Skeletal muscle satellite cell (primary cell): Measurements from ENCODE around the gene TET3.
A peak's percentile ranks its signal among the peaks of the same experiment; 100 is the strongest.

ENCODE experiments used
- H3K27me3 ChIP-seq: 2 replicates; pipeline ENCODE4 v1.7.0; 2013; ENCODE audit warnings: low read length; ENCODE audit not compliant: control insufficient read depth, insufficient read depth
- H3K36me3 ChIP-seq: 2 replicates; pipeline ENCODE4 v1.7.0; 2013; ENCODE audit warnings: mild to moderate bottlenecking, control low read depth, low read length; ENCODE audit not compliant: insufficient read depth
- H3K4me1 ChIP-seq: 2 replicates; pipeline ENCODE4 v1.7.0; 2013; ENCODE audit warnings: low read length; ENCODE audit not compliant: control insufficient read depth, insufficient read depth
- H3K4me2 ChIP-seq: 2 replicates; pipeline ENCODE4 v1.7.0; 2013; ENCODE audit warnings: mild to moderate bottlenecking, low read length
- H3K4me3 ChIP-seq: 2 replicates; pipeline ENCODE4 v1.7.0; 2013; ENCODE audit warnings: low read length
- H3K9ac ChIP-seq: 2 replicates; pipeline ENCODE4 v1.7.0; 2013; ENCODE audit warnings: mild to moderate bottlenecking, low read depth, low read length, moderate library complexity
- H3K9me3 ChIP-seq: replicated peaks from 2 replicates; pipeline ENCODE4 v1.7.0; 2013; ENCODE audit warnings: mild to moderate bottlenecking, control low read depth, low read length

TET3 gene

DNA sequence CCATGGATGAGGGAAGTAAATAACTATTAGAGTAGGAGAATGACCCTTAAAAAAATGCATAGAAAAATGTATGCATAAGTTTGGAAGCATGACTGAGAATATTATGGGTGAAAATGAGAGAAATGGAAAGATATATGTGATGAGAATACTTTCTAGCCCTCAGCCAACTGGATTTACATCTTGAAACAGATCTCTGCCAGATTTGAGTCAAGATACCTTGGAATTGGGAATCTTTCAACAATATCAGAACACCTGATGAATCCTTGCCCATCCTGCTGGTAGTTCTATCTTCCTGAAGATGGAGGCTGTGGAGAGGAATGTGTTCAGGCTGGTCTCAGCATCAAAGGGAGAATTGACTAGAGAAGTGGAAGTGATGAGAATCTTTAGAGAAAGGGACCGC is 5.8 kb downstream of the TET3 start:
- Histone ChIP-seq H3K27me3 (no peaks in the 10 kb centered on the region), H3K9ac (no peak overlapping the region), H3K36me3 (peaks cover 12% of the 10 kb centered on the region), H3K4me1 (peaks cover 41% of the 10 kb centered on the region), H3K4me2 (no peak overlapping the region), H3K4me3 (no peak overlapping the region), H3K9me3 (no peaks in the 10 kb centered on the region)

DNA sequence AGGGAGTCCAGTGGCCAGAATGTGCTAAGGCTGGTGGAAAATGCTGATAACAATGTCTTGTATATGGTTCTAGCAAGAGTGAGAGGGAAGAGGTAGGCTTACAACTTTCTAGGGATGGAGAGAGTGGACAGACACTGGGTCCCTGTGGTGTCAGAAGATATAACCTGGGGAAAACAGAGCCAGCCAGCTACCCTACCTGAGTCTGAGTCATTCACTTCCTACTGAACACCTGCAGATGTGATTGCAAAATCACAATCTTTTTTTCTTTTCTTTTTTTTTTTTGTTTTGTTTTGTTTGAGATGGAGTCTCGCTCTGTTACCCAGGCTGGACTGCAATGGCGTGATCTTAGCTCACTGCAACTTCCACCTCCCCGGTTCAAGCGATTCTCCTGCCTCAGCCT is 7.3 kb downstream of the TET3 start:
- no peak overlapping the region for H3K4me3 ChIP-seq
- H3K27me3 ChIP-seq: no peaks in the 10 kb centered on the region
- no peak overlapping the region for H3K4me2 ChIP-seq
- no peaks in the 10 kb centered on the region for H3K9me3 ChIP-seq
- H3K9ac ChIP-seq: no peak overlapping the region
- peaks cover 30% of the 10 kb centered on the region for H3K4me1 ChIP-seq
- H3K36me3 ChIP-seq: peaks cover 6% of the 10 kb centered on the region

DNA sequence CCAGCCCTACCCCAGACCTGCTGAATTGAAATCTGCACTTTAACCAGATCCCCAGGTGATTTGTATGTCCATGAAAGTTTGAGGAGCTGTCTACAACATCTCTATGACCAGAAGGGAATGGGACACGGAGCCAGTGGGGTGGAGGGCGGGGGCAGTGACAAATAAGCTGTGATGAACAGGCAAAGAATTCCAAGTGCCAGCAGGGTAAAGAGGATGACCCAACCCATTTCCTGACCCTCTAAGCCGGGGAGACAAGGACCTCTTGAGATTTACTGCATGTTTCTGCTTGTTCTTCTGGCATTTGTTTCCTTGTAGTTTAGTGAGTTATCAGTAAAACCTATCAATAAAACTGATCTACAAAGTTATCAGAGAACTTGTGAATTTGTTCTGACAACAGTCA is 8.7 kb downstream of the TET3 start:
- no peak overlapping the region for H3K9ac ChIP-seq
- H3K9me3 ChIP-seq: no peaks in the 10 kb centered on the region
- H3K4me2 ChIP-seq: peak overlapping the region; percentile 14
- peaks cover 17% of the 10 kb centered on the region for H3K4me1 ChIP-seq
- H3K27me3 ChIP-seq: no peaks in the 10 kb centered on the region
- H3K36me3 ChIP-seq: peaks cover 1% of the 10 kb centered on the region
- H3K4me3 ChIP-seq: no peak overlapping the region

DNA sequence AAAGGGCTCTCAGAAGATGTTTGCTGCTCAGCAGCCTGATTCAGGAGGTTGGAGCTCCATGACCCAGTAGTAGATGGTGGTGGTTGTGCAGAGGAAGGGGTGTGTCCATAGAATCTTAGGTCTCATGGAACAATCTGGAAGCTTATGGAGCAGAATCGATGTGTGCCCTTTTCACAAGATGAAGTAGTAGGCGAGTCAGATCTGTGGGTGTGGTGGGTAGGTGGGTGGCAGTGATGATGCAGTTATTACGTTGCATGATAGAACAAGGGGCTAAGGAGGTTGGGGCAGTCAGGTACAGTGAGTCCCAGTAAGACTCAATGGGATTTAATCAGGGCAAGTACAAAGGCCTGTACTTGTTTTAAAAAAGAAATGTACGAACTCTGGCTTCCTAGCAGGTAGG is 9.1 kb downstream of the TET3 start:
- peaks cover 16% of the 10 kb centered on the region for H3K4me1 ChIP-seq
- H3K9ac ChIP-seq: no peak overlapping the region
- H3K4me2 ChIP-seq: peak overlapping the region; percentile 14
- H3K27me3 ChIP-seq: no peaks in the 10 kb centered on the region
- no peak overlapping the region for H3K4me3 ChIP-seq
- H3K9me3 ChIP-seq: no peaks in the 10 kb centered on the region
- H3K36me3 ChIP-seq: no peaks in the 10 kb centered on the region

DNA sequence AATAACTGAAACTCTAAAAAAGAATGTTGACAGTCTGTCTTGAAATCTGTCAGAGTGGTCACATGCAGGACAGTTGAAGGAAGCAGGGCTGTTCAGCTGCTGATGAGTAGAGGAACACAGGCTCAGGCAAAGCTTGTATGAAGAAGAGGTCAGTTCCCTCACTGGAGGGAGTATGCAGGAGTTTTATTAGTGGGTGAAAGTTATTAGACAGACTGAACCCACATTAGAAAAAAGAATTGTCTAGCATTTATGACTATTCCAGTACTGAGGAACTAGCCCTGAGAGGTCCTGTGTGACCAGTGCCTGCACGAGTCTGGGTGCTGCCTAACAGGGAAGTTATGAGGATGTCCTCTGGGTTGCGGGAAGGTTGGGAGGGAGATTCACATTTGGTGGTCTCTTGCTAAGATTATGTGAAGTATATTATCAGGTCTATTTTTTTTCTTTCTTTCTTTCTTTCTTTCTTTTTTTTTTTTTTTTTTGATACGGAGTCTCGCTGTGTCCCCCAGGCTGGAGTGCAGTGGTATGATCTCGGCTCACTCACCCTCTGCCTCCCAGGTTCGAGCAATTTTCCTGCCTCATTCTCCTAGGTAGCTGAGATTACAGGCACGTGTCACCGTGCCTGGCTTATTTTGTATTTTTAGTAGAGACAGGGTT is 9.6 kb downstream of the TET3 start:
- no peak overlapping the region for H3K4me2 ChIP-seq
- H3K9ac ChIP-seq: no peak overlapping the region
- no peaks in the 10 kb centered on the region for H3K9me3 ChIP-seq
- no peaks in the 10 kb centered on the region for H3K27me3 ChIP-seq
- no peak overlapping the region for H3K4me3 ChIP-seq
- no peaks in the 10 kb centered on the region for H3K36me3 ChIP-seq
- peaks cover 16% of the 10 kb centered on the region for H3K4me1 ChIP-seq

DNA sequence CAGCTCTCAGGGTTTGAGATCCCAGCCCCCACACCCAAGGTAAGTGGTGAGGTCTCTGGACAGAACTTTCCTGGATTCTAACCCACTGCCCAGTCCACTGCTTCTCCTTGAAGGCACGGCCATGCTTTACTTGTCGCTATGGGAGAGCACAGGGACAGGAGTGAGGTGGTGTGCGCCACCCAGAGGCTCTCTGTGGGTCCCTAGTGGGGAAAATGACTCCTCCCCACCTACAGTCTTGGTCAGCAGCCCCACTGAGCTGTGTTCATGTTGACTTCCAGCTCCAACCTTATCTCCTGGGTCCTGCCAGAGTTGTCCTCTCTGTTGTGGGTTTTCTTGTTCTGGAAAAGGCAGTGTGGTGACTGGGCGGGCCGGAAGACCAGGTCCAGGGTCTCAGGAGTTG is 11.1 kb downstream of the TET3 start:
- Histone ChIP-seq H3K4me3 (no peak overlapping the region), H3K4me1 (peaks cover 26% of the 10 kb centered on the region), H3K27me3 (no peaks in the 10 kb centered on the region), H3K9me3 (no peaks in the 10 kb centered on the region), H3K4me2 (no peak overlapping the region), H3K9ac (no peak overlapping the region), H3K36me3 (no peaks in the 10 kb centered on the region)

DNA sequence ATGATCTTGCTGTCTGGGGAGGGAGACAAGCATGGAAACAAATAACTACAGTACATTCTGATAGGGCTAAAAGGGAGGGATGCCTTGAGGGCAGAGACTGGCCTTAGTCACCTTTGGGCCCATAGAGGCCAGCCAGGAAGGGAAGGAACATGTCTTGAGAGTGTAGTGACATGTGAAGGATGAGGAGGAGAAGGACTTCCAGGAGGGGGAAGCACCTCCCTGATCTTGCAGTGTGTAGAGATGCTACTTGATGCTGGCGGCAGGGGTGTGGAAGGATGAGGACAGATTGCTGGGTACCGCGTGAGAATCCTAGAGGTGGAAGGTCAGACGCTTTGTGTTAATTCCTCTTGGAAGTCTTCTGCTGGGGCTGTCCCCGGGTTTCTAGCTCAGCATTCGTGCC is 13.1 kb downstream of the TET3 start:
- Histone ChIP-seq H3K4me2 (no peak overlapping the region), H3K27me3 (no peaks in the 10 kb centered on the region), H3K4me3 (no peak overlapping the region), H3K36me3 (no peaks in the 10 kb centered on the region), H3K9me3 (no peaks in the 10 kb centered on the region), H3K4me1 (peaks cover 37% of the 10 kb centered on the region), H3K9ac (no peak overlapping the region)

DNA sequence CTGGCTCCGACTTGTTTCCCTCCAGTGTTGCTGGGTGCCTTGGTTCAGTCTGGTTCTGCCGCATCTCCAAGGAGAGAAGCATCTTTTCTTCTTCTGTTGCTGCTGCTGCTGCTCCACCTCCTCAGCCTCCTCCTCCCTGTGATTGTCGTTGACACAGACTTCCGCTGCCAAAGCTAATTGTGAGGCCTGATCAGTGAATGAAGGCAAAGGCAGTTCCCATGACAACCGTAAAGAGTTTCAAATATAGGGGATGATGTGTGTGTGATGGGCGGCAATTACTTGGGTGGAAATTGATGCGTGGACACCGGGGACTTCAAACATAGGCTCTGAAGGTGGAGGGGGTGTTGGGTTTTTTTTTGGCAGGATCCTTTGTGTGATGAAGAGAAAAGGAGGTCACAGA is 13.7 kb downstream of the TET3 start:
- Histone ChIP-seq H3K9me3 (no peaks in the 10 kb centered on the region), H3K4me2 (no peak overlapping the region), H3K4me1 (peaks cover 33% of the 10 kb centered on the region), H3K4me3 (no peak overlapping the region), H3K9ac (no peak overlapping the region), H3K36me3 (no peaks in the 10 kb centered on the region), H3K27me3 (no peaks in the 10 kb centered on the region)

DNA sequence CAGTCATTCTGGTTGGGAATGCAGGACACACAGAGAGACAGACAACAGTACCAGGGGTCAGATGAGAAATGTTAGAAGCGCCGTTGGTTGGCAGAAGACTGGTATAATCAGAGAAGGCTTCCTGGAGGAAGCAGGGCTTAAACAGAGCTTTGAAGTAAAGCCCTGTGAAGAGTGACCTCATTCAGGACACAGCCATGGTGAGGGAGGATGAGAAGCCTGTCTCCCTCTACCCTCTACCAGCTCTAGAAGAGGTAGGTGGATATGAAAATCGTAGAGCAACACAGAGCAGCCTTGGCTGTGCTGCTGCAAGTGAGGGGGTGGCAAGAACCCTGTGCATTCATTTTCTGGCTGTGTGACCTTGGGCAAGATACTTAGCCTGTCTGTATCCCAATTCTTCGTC is 14.2 kb downstream of the TET3 start:
- no peak overlapping the region for H3K4me2 ChIP-seq
- H3K4me1 ChIP-seq: peaks cover 32% of the 10 kb centered on the region
- H3K9me3 ChIP-seq: no peaks in the 10 kb centered on the region
- no peak overlapping the region for H3K9ac ChIP-seq
- no peaks in the 10 kb centered on the region for H3K36me3 ChIP-seq
- no peaks in the 10 kb centered on the region for H3K27me3 ChIP-seq
- no peak overlapping the region for H3K4me3 ChIP-seq

DNA sequence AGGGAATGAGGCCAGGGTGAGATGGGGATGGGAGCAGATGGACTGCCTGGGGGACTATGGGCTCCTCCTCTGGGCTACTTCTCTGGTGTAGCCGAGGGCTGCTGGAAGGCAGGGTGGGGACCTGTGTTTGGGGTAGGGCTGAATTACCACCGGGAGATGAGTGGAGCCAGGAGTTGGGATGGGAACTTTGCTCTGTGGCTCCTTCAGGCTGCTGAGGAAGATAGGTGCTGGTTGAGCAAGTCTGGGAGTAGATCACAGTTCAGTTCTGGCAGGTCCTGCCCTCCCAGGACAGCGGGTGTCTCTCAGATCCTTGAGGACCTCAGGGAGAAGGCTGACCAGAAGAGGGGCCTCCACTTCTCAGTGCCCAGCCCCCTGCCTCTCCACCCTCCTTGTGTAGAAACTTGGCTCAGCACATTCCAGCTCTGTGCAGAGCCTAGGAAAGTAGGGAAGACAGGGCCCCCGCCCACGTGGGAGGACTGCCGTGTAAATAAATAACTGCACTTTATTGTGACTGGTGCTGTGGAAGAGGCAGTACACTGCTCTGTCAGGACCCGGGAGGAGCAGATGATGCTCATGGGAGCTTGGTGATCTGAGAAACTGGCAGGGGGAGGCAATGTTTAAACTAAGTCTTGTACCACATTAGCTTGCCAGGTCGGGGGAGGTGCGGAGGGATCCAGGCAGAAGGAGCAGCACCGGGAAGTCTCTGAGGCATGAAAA is 15.3 kb downstream of the TET3 start:
- no peaks in the 10 kb centered on the region for H3K36me3 ChIP-seq
- H3K4me1 ChIP-seq: peaks cover 41% of the 10 kb centered on the region
- peak overlapping the region; percentile 20 for H3K4me2 ChIP-seq
- no peak overlapping the region for H3K9ac ChIP-seq
- H3K27me3 ChIP-seq: no peaks in the 10 kb centered on the region
- no peaks in the 10 kb centered on the region for H3K9me3 ChIP-seq
- no peak overlapping the region for H3K4me3 ChIP-seq

DNA sequence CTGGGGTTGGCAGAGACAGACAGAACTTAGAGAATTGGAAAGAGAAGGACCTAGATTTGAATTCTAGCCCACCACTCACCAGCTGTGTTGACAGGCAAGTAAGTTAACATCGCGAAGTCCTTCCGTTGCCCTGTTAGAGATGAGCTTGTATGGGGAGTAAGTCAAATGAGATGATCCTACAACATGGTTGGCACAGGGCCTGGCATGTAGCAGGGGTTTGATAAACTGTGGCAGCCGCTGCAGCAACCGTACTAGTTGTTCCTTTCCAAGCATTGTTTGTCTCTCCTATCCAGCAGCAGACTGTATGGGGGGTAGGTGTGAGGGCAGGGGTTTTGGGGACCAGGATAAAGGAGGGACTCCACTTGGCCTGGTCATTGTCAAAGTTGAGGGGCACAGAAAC is 16.0 kb downstream of the TET3 start:
- Histone ChIP-seq H3K9ac (no peak overlapping the region), H3K9me3 (no peaks in the 10 kb centered on the region), H3K27me3 (no peaks in the 10 kb centered on the region), H3K36me3 (peaks cover 2% of the 10 kb centered on the region), H3K4me2 (no peak overlapping the region), H3K4me3 (no peak overlapping the region), H3K4me1 (peaks cover 46% of the 10 kb centered on the region)

DNA sequence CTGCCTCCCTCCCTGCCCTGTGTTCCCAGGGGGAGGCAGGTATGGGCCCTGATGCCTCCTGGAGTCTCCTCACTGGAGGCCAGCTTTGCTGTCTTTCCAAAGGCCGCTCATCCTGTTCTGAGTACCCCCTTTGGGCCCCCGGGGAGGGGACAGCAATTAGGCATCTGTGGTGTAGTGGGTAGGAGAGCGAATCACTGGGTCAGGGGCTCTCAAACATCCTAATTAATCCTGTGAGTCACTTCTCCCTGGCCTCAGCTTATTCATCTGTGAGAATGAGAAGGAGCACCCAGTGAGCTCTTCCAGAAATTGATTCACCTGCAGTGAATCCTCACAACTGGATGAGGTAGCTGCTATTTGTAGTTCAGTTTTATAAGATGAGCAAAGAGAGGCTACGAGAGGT is 16.4 kb downstream of the TET3 start:
- peaks cover 5% of the 10 kb centered on the region for H3K36me3 ChIP-seq
- no peak overlapping the region for H3K9ac ChIP-seq
- H3K9me3 ChIP-seq: no peaks in the 10 kb centered on the region
- H3K4me2 ChIP-seq: no peak overlapping the region
- no peaks in the 10 kb centered on the region for H3K27me3 ChIP-seq
- peaks cover 50% of the 10 kb centered on the region for H3K4me1 ChIP-seq
- H3K4me3 ChIP-seq: no peak overlapping the region
